H9 (cell line): ENCODE measurements around the gene PCDHA1. TPM values are rescaled to one million over a fixed set of nuclear protein-coding genes. Genes with fewer than 3 reads are reported as not detected.

Source experiments
- DNase-seq: peaks from one replicate; pipeline ENCODE4 v3.0.0-alpha.2; 2017
- H2AFZ ChIP-seq: one replicate; pipeline ENCODE4 v1.6.1; 2013; ENCODE audit warnings: mild to moderate bottlenecking, low read length, control low read depth, moderate library complexity
- H2AK5ac ChIP-seq: 2 replicates; pipeline ENCODE4 v1.6.1; 2013; ENCODE audit warnings: low read length, control low read depth, mixed read lengths; ENCODE audit not compliant: insufficient read length
- H2BK120ac ChIP-seq: one replicate; pipeline ENCODE4 v1.6.1; 2013; ENCODE audit warnings: low read depth, mild to moderate bottlenecking, low read length, control low read depth, inconsistent platforms; ENCODE audit not compliant: poor library complexity, severe bottlenecking
- H2BK12ac ChIP-seq: 2 replicates; pipeline ENCODE4 v1.6.1; 2013; ENCODE audit warnings: low read length, control low read depth, mixed read lengths, low read depth; ENCODE audit not compliant: insufficient read length
- H2BK15ac ChIP-seq: 2 replicates; pipeline ENCODE4 v1.6.1; 2013; ENCODE audit warnings: low read depth, low read length, control low read depth
- H2BK20ac ChIP-seq: one replicate; pipeline ENCODE4 v1.6.1; 2013; ENCODE audit warnings: low read depth, mild to moderate bottlenecking, low read length, control low read depth, inconsistent platforms; ENCODE audit not compliant: poor library complexity, severe bottlenecking
- H2BK5ac ChIP-seq: 2 replicates; pipeline ENCODE4 v1.6.1; 2013; ENCODE audit warnings: low read length, control low read depth, mixed read lengths; ENCODE audit not compliant: insufficient read length
- H3K14ac ChIP-seq: 2 replicates; pipeline ENCODE4 v1.6.1; 2013; ENCODE audit warnings: low read length, control low read depth; ENCODE audit not compliant: insufficient read depth
- H3K18ac ChIP-seq: 2 replicates; pipeline ENCODE4 v1.6.1; 2013; ENCODE audit warnings: low read depth, mild to moderate bottlenecking, mixed read lengths, low read length, control low read depth; ENCODE audit not compliant: insufficient read length
- H3K23ac ChIP-seq: 2 replicates; pipeline ENCODE4 v1.6.1; 2013; ENCODE audit warnings: low read length, control low read depth, mixed read lengths, low read depth; ENCODE audit not compliant: insufficient read length
- H3K23me2 ChIP-seq: 2 replicates; pipeline ENCODE4 v1.6.1; 2013; ENCODE audit warnings: low read depth, mild to moderate bottlenecking, mixed read lengths, low read length, control low read depth; ENCODE audit not compliant: insufficient read length, poor library complexity, severe bottlenecking
- H3K27ac ChIP-seq: 2 replicates; pipeline ENCODE4 v1.5.1; 2013; ENCODE audit warnings: low read length, control low read depth, mixed read lengths, low read depth; ENCODE audit not compliant: insufficient read length
- H3K27me3 ChIP-seq: 2 replicates; pipeline ENCODE4 v1.6.1; 2013; ENCODE audit warnings: low read length, control low read depth, inconsistent platforms; ENCODE audit not compliant: insufficient read depth
- H3K4ac ChIP-seq: 2 replicates; pipeline ENCODE4 v1.6.1; 2013; ENCODE audit warnings: low read depth, mild to moderate bottlenecking, control low read depth, inconsistent platforms, low read length, moderate library complexity
- H3K4me1 ChIP-seq: 2 replicates; pipeline ENCODE4 v1.6.1; 2013; ENCODE audit warnings: low read length, control low read depth, inconsistent platforms; ENCODE audit not compliant: insufficient read depth
- H3K4me2 ChIP-seq: 2 replicates; pipeline ENCODE4 v1.6.1; 2013; ENCODE audit warnings: low read length, control low read depth, mixed read lengths; ENCODE audit not compliant: insufficient read length, insufficient read depth
- H3K56ac ChIP-seq: 2 replicates; pipeline ENCODE4 v1.6.1; 2013; ENCODE audit warnings: low read depth, mild to moderate bottlenecking, mixed read lengths, low read length, control low read depth; ENCODE audit not compliant: insufficient read length
- H3K79me1 ChIP-seq: 2 replicates; pipeline ENCODE4 v1.6.1; 2013; ENCODE audit warnings: low read depth, mild to moderate bottlenecking, moderate library complexity, low read length, control low read depth, inconsistent platforms; ENCODE audit not compliant: insufficient read depth, poor library complexity, severe bottlenecking
- H3K79me2 ChIP-seq: 2 replicates; pipeline ENCODE4 v1.6.1; 2013; ENCODE audit warnings: low read length, control low read depth, inconsistent platforms; ENCODE audit not compliant: insufficient read depth
- H3K9ac ChIP-seq: 2 replicates; pipeline ENCODE4 v1.6.1; 2013; ENCODE audit warnings: low read length, control low read depth, mixed read lengths; ENCODE audit not compliant: insufficient read length; ENCODE audit errors: extremely low read depth
- H3K9me3 ChIP-seq: one replicate; pipeline ENCODE4 v1.6.1; 2013; ENCODE audit warnings: low read depth, low read length, inconsistent platforms; ENCODE audit not compliant: control insufficient read depth
- H3T11ph ChIP-seq: one replicate; pipeline ENCODE4 v1.6.1; 2013; ENCODE audit warnings: mild to moderate bottlenecking, low read length, control low read depth, inconsistent platforms
- H4K20me1 ChIP-seq: one replicate; pipeline ENCODE4 v1.6.1; 2013; ENCODE audit not compliant: control insufficient read depth, insufficient read length, insufficient read depth
- H4K5ac ChIP-seq: 2 replicates; pipeline ENCODE4 v1.6.1; 2013; ENCODE audit warnings: low read depth, mild to moderate bottlenecking, mixed read lengths, low read length, control low read depth; ENCODE audit not compliant: insufficient read length
- H4K8ac ChIP-seq: replicated peaks from 2 replicates; pipeline ENCODE4 v1.6.1; 2013; ENCODE audit warnings: low read length, control low read depth, mixed read lengths, low read depth; ENCODE audit not compliant: insufficient read length
- H4K91ac ChIP-seq: 2 replicates; pipeline ENCODE4 v1.6.1; 2013; ENCODE audit warnings: low read depth, mild to moderate bottlenecking, moderate library complexity, mixed read lengths, low read length, control low read depth; ENCODE audit not compliant: insufficient read length
- H3K27ac Mint-ChIP-seq, 3 experiments: 2 replicates in 2 of 3; 3 replicates in 1 of 3; pipeline ENCODE4 v1.8.0; 2020 to 2021; ENCODE audit warnings: mixed read lengths in 3 of 3, mild to moderate bottlenecking in 1 of 3, moderate library complexity in 1 of 3
- H3K27me3 Mint-ChIP-seq: 2 replicates; pipeline ENCODE4 v1.8.0; 2021; ENCODE audit warnings: low read depth, mild to moderate bottlenecking, moderate library complexity, mixed read lengths
- H3K36me3 Mint-ChIP-seq, 3 experiments: 2 replicates in 2 of 3; 3 replicates in 1 of 3; pipeline ENCODE4 v1.8.0; 2020 to 2021; ENCODE audit warnings: low read depth in 3 of 3, mixed read lengths in 3 of 3; ENCODE audit not compliant: insufficient read depth in 1 of 3
- H3K4me1 Mint-ChIP-seq, 2 experiments: 2 replicates each; pipeline ENCODE4 v1.8.0; 2020; ENCODE audit warnings: mixed read lengths in 2 of 2
- H3K4me3 Mint-ChIP-seq, 2 experiments: 2 replicates in 1 of 2; 3 replicates in 1 of 2; pipeline ENCODE4 v1.8.0; 2020 to 2021; ENCODE audit warnings: mild to moderate bottlenecking in 2 of 2, mixed read lengths in 2 of 2, moderate library complexity in 1 of 2
- H3K9me3 Mint-ChIP-seq, 2 experiments: 2 replicates in 1 of 2; 3 replicates in 1 of 2; pipeline ENCODE4 v1.8.0; 2020; ENCODE audit warnings: mild to moderate bottlenecking in 2 of 2, mixed read lengths in 2 of 2, moderate library complexity in 1 of 2
- CTCF ChIP-seq: fragments of 200-600 bp; sonication (generic); conservative IDR thresholded peaks from 3 replicates; pipeline ENCODE4 v1.8.0; 2021; ENCODE audit warnings: antibody characterized with exemption, mild to moderate bottlenecking
- WGBS: extraction: QIAGEN DNeasy Blood & Tissue Kit; methylation state at CpG from one replicate; pipeline ENCODE4 v1.1.7; 2013; ENCODE audit warnings: missing lambda C conversion rate, low lambda C conversion rate, mixed read lengths; ENCODE audit not compliant: insufficient read length; ENCODE audit errors: extremely low coverage; 5-methylcytosine and 5-hydroxymethylcytosine counted together
- total RNA-seq: library from RNA; stranded (reverse); gene quantifications from 2 replicates; pipeline ENCODE4 v1.2.1, GENCODE V29; 2021

Gene PCDHA1
- total RNA-seq, 1 experiment from 2014 or later: 0.61 TPM

GRCh38 chr5:140883927-140884697 is 98.2 kb downstream of the PCDHA1 start:
- Mint-ChIP-seq H3K27me3 (no peaks in the 10 kb centered on the region), H3K27ac (no peak overlapping the region), H3K4me1 (no peaks in the 10 kb centered on the region; a peak in 1 of 4 replicates), H3K9me3 (no peaks in the 10 kb centered on the region), H3K36me3 (peaks cover 3 to 5% (median 4%) of the 10 kb centered on the region in 3 experiments; a peak in 6 of 7 replicates), H3K4me3 (no peak overlapping the region)
- Histone ChIP-seq H3K18ac (no peak overlapping the region), H3K4me1 (no peaks in the 10 kb centered on the region), H2BK20ac (no peak overlapping the region), H3K4me2 (no peak overlapping the region), H3K9ac (no peak overlapping the region), H4K20me1 (no peaks in the 10 kb centered on the region), H2BK15ac (no peak overlapping the region), H3K9me3 (no peaks in the 10 kb centered on the region), H3K23me2 (peaks cover 2% of the 10 kb centered on the region), H2AK5ac (no peak overlapping the region), H4K5ac (no peak overlapping the region), H2BK5ac (no peak overlapping the region), H2BK120ac (no peak overlapping the region), H3K4ac (no peak overlapping the region), H3K14ac (no peak overlapping the region; the same call in 1 of the 2 replicates), H2AFZ (no peak overlapping the region), H3K27me3 (no peaks in the 10 kb centered on the region), H2BK12ac (no peak overlapping the region), H3T11ph (no peak overlapping the region), H4K8ac (no peak overlapping the region), H3K79me2 (peaks cover 2% of the 10 kb centered on the region; the same call in 1 of the 2 replicates), H4K91ac (no peak overlapping the region), H3K27ac (no peak overlapping the region), H3K23ac (no peak overlapping the region), H3K56ac (no peak overlapping the region), H3K79me1 (no peaks in the 10 kb centered on the region)
- TF ChIP-seq CTCF: no peak
- peak; percentile 40 for DNase-seq
- WGBS: no CpG with 5 or more reads among the region's 79 CpGs
